HG02610 (cell line): ENCODE results near the gene PIGT.

Experiments used
- ATAC-seq: cut with Tn5 transposase; IDR thresholded peaks from one replicate; pipeline ENCODE4 v1.9.1; 2021; ENCODE audit warnings: mild to moderate bottlenecking, moderate library complexity; ENCODE audit not compliant: unreplicated experiment

Gene PIGT

GRCh38 chr20:45427236-45428149, 11.6 kb downstream of the PIGT start:
- ATAC-seq: no peak

DNA sequence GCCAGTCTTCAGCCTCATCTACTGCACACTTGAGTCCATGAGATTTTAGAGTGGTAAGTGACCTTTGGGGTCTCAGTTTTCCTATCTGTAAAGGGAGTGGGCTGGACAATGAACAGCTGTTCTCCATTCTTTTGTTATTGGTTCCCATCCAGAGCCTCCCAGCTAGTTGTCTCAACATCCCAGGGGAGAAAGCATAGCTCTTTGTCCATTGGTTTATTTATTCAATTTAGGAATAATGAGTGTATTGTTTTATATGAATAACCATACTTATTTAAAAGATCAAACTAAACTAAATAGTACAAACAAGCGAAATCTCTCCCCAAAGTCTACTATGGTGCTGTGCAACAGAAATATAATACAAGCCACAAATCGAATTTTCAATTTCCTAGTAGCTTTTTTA, 13.7 kb downstream of the PIGT start:
- ATAC-seq: no peak

DNA sequence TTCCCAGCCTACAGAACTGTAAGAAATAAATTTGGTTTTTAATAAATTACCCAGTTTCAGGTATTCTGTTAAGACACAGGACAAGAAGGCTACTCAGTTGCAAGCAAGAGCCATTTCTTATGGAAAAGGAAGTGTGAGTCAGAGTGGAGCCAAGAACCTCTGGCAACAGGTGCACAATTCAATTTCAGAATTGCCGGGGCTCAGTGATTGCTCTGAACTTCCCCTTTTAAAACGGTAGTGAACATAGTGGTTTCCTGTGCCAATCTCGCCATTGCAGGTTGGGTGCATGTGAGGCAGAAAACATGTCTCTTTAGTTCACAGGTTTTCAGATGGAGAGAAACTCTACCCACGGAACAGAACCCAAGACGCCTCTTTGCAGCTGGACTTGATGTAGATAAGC, 16.4 kb downstream of the PIGT start:
- ATAC-seq: peak; percentile 58

- no peak for ATAC-seq
Observed at GRCh38 chr20:45433316-45433715, 17.4 kb downstream of the PIGT start.

DNA sequence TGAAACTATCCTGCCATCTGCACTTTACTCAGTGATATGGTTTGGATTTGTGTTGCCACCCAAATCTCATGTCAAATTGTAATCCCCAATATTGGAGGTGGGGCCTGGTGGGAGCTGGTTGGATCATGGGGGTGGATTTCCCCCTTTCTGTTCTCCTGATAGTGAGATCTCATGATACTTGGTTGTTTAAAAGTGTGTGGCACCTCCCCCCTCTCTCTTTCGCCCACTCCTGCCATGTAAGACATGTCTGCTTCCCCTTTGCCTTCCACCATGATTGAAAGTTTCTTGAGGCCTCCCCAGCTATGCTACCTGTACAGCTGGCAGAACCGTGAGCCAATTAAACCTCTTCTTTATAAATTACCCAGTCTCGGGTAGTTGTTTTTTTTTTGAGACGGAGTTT, 18.0 kb downstream of the PIGT start:
- no peak for ATAC-seq

DNA sequence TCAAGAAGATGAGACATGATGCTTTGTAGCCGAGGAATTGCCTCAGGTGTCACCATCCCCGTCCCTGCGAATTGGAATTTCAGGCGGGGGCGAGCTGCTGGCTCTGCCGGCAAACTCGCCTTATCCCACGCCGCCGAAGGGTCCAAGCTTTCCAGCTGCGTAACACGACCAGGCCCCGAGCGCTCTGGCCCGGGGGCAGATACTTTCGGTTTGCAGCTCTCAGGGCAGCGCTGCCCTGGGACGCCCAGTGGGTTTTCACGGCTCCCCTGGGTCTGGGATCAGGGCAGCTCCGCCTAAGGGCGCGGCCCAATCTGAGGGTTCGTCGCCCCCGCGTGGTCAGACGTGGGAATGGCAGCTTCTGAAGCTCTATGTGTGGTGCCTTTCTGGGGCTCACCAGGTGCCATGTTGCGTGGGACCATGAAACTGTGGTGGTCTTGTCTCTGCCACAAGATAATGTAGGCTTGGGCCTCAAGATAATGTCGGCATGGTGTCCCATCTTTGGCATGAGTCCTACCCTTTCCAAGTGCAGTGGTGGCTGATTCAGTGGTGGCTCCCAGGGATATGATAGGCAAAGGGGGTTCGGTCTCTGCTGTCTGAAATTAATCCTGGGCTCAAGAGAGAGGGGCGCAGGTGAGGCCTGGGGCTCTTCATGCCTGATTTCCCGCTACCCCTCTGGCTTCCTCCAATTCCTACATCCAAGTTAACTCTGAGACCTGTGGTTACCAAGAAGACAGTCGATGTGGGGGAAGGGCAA, 21.0 kb downstream of the PIGT start:
- peak; percentile 75 for ATAC-seq

DNA sequence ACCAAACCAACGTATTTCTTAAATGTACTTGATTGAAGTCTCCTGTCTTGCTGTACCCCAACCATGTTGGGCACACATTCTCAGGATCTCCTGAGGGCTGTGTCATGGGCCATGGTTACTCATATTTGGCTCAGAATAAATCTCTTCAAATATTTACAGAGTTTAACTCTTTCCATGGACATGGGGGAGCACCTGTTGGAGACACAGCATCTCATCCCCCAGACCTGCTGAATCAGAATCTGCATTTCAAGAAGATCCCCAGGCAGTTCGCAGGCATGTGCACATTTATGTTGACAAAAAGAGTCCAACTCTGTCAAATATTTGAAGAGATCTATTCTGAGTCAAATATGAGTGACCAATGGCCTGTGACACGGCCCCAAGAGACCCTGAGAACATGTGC, 24.5 kb downstream of the PIGT start:
- no peak for ATAC-seq

DNA sequence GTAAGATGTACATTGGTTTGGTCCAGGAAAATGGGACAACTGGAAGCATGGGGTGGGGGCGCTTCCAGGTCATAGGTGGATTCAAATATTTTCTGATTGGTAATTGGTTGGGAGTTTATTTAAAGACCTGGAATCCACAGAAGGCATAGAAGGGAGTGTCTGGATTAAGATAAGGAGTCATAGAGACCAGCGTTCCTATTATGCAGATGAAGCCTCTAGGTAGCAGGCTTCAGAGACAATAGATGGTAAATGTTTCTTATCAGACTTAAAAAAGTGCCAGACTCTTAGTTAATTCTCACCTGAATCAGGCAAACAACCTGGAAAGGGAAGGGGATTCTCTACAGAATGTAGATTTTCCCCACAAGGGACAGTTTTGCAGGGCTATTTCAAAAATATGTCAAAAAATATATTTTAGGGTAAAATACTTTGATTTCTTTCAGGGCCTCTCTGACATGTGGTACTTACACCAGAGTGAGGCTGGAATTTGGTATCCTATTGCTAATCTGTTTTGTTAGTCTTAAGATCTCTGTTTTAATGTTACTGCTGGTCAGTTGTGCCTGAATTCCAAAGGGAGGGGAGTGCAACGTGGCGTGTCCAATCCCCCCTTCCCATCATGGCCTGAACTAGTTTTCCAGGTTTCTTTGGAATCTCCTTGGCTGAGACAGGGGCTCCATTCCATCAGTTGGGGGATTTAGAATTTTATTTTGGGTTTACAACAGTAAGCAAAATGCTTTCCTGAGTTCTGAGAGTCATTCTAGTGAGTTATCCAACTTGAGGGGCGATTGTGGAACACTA, 25.1 kb downstream of the PIGT start:
- no peak for ATAC-seq

- ATAC-seq: no peak
Observed at GRCh38 chr20:45441746-45442145, 25.8 kb downstream of the PIGT start.

DNA sequence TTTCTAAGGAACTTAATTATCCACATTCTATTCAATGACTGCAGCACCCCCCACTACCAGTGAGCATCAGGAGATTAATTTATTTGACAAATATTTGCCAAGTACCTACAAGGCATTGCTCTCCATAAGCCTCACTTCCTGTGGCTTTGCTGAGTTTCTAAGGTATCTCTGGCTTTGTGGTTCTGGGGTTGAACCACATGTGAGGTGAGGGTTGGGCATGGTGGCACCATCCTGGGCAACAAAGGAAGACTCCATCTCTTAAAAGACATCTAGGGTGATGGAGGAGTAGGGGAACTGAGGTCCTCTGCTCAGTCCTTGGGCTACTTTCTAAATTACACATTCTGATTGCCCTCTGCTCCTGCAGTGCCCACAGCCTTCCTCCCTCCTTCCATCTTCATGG, 28.1 kb downstream of the PIGT start:
- no peak for ATAC-seq

GRCh38 chr20:45445805-45446562, 30.0 kb downstream of the PIGT start:
- no peak for ATAC-seq

DNA sequence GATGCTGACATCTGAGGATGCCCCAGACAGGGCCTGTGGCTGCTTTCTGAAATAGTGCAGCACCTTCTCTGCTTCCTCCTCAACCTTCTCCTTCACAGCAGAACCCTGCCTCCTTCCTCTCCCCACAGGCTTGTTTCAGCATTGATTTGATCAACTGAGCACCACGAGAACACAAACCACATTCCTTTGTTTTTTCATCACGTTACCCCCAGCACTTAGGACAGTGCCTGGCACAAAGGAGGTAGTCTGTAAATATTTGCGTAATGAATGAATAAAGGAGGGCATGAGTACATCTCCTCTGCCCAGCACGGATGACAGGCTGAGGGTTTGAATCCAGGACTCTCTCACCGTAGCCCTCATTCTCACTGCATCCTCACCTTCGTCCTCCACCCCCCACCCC, 32.3 kb downstream of the PIGT start:
- no peak for ATAC-seq

- no peak for ATAC-seq
Observed at GRCh38 chr20:45449528-45449927, 33.6 kb downstream of the PIGT start.

- no peak for ATAC-seq
Observed at GRCh38 chr20:45450097-45450818, 34.3 kb downstream of the PIGT start.

GRCh38 chr20:45452238-45452637, 36.3 kb downstream of the PIGT start:
- no peak for ATAC-seq

DNA sequence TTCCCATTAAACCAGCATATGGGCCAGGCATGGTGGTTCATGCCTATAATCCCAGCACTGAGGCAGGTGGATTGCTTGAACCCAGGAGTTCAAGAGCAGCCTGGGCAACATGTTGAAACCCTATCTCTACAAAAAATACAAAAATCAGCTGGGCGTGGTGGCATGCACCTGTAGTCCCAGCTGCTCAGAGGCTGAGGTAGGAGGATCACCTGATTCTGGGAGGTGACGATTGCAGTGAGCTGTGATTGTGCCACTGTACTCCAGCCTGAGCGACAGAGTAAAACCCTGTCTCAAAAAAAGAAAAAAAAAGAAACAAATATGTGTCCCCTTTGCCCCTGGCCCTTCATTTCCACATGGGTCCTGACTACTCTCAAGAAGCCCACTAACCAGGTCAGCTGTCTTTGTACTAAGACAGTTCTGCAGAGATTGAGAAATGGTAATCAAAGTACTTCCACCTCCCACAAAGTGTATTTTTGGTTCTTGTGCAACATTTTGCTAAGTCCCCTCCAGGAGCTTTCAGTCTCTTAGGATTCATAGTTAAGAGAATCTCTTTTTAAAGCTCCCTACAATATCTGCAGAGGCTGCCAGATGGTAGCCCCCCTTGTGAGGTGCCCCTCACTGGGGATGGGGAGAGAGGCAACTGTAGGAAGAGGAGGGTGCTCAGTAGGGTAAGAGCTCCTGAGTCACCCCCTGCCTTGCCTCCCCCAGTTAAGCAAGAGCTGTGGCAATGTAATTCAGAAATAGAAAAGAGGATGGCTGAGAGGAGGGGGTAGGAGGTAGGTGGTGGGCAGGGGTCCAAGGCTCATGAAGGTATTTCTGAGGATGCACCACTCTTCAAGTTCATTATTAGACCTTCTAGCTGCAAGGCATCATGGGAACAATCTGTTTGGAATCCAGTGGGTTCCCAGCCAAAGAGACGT, 37.1 kb downstream of the PIGT start:
- no peak for ATAC-seq

DNA sequence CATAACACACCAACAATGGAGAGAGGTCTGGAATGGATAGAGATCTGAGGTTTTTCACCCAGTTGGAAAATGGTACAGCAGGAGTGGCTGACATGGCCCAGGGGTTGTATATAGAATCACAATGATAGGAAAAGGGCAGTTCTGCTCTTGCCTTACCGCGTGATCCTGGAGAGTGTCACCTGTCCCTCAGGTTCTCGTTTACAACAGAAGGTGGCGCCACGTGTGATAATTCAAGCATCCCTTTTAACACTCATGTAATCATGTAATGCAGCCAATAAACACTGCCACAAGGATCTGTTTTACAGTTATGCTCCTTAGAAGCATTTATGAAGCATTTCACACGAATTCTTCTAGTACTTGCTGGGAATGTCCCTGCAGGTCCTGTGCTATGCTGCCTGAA, 40.7 kb downstream of the PIGT start:
- ATAC-seq: no peak

DNA sequence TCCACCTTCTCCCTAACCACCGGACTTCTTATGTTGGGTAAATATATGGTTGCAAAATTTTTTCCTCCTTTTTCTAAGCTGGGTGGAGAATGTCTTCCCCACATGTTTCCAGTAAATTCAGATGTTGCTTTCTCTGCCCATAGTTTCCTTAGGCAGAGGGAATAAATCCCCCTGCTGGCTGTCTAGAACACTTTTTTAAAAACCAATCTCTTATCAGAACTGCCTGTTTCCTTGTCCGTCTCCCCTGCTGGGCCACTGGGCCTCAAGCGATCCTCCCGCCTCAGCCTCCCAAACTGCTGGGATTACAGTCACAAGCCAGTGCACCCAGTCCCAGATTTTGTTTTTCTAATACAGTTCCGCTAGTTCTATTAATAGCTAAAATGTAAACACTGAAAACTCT, 43.7 kb downstream of the PIGT start:
- ATAC-seq: no peak

DNA sequence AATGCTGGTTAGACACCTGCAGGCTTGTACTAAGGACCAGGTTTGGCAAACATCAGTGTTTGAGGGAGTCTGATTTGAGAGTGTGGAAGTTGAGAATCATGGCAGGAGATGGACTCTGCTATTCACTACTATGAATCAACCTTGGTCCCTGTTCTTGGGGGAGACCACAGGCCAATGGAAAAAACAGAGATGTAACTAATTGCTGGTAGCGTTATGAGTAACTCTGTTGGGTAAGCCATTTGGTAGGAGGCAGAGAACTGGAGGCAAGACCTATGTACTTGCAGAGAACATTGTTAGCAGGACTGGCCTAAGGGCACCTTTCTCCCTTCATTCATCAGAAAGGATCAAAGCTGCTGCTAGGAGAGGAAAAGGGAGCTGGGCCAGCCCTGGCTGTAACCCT, 45.3 kb downstream of the PIGT start:
- ATAC-seq: no peak
